Measurements from ENCODE around the gene SHOC2. TPM values are rescaled to one million over a fixed set of nuclear protein-coding genes. Genes with fewer than 3 reads are reported as not detected.
A peak's percentile ranks its signal among the peaks of the same experiment; 100 is the strongest.

Gene SHOC2
- total RNA-seq, 4 donors from 2014 or later, result 49.2 to 50.9 (median 50.5) TPM

GRCh38 chr10:110872984-110873923 lies 46.1 kb upstream of the SHOC2 start:
- Histone ChIP-seq H3K36me3 (peaks cover 0 to under 1% (median 0%) of the 10 kb centered on the region in 3 donors), H3K9me3 (no peaks in the 10 kb centered on the region), H3K4me3 (peak overlapping the region; percentile 94 to 98 (median 96)), H3K4me1 (peaks cover 0 to 59% (median 28%) of the 10 kb centered on the region in 4 donors), H3K27ac (peak overlapping the region; percentile 99 to 100 (median 99)), H3K27me3 (no peaks in the 10 kb centered on the region)
- 3% methylated on average over 16 of the region's 16 CpGs for WGBS, 2 donors
- no peak for DNase-seq (ENCODE audit: low spot score in 2 of 2)
- TF ChIP-seq, protein P1, sequence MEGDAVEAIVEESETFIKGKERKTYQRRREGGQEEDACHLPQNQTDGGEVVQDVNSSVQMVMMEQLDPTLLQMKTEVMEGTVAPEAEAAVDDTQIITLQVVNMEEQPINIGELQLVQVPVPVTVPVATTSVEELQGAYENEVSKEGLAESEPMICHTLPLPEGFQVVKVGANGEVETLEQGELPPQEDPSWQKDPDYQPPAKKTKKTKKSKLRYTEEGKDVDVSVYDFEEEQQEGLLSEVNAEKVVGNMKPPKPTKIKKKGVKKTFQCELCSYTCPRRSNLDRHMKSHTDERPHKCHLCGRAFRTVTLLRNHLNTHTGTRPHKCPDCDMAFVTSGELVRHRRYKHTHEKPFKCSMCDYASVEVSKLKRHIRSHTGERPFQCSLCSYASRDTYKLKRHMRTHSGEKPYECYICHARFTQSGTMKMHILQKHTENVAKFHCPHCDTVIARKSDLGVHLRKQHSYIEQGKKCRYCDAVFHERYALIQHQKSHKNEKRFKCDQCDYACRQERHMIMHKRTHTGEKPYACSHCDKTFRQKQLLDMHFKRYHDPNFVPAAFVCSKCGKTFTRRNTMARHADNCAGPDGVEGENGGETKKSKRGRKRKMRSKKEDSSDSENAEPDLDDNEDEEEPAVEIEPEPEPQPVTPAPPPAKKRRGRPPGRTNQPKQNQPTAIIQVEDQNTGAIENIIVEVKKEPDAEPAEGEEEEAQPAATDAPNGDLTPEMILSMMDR (IDR thresholded peaks at IDR 0.05), result no peak
- TF ChIP-seq EP300 (IDR thresholded peaks at IDR 0.05), result no peak
- no peak for TF ChIP-seq POLR2A (IDR thresholded peaks at IDR 0.05)

- Histone ChIP-seq H3K4me3 (peak overlapping the region; percentile 94 to 98 (median 96)), H3K9me3 (no peaks in the 10 kb centered on the region), H3K36me3 (peaks cover 0 to 4% (median 0%) of the 10 kb centered on the region in 3 donors), H3K27me3 (no peaks in the 10 kb centered on the region), H3K4me1 (peaks cover 0 to 55% (median 25%) of the 10 kb centered on the region in 4 donors), H3K27ac (peak overlapping the region in 3 of 4 donors; percentile 99 to 100 (median 99))
- no peak for DNase-seq (ENCODE audit: low spot score in 2 of 2)
- TF ChIP-seq POLR2A (IDR thresholded peaks at IDR 0.05) (no peak), EP300 (IDR thresholded peaks at IDR 0.05) (no peak)
- TF ChIP-seq, protein P1 (IDR thresholded peaks at IDR 0.05), result no peak
- 60 to 66% methylated on average over 2 of the region's 2 CpGs for WGBS, 2 donors
These were observed 45.5 kb upstream of the SHOC2 start for GRCh38 chr10:110873951-110874350.

- peaks cover 0 to 59% (median 18%) of the 10 kb centered on the region in 4 donors for H3K4me1 ChIP-seq
- 68 to 79% methylated on average over 2 of the region's 2 CpGs for WGBS, 2 donors
- no peak for TF ChIP-seq EP300 (IDR thresholded peaks at IDR 0.05)
- TF ChIP-seq, protein P1 (IDR thresholded peaks at IDR 0.05), result no peak
- no peak for TF ChIP-seq POLR2A (IDR thresholded peaks at IDR 0.05)
- no peaks in the 10 kb centered on the region for H3K27me3 ChIP-seq
- no peak overlapping the region for H3K4me3 ChIP-seq
- no peak for DNase-seq (ENCODE audit: low spot score in 2 of 2)
- no peak overlapping the region for H3K27ac ChIP-seq
- peaks cover 0 to 9% (median 0%) of the 10 kb centered on the region in 3 donors for H3K36me3 ChIP-seq
- H3K9me3 ChIP-seq, result no peaks in the 10 kb centered on the region
These were observed 43.4 kb upstream of the SHOC2 start for GRCh38 chr10:110876000-110876399.

DNA sequence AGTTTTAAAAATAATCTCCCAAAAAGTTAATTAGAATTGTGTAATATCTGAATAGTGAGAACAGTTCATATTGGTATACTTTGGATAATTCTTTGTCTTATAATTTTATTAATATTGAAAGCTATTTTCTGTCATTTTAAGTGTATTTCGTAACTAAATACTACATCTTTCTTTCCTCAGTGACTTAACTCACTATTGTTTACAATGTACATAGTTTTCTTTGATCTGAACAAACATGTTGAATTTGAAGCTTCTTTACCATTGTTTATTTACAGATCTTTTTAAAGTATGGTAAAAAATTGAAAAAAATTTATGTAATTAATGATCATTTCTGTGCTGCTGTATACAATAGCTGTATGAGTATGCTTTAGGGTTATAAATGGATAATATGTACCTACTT lies 42.6 kb upstream of the SHOC2 start:
- no peaks in the 10 kb centered on the region for H3K27me3 ChIP-seq
- TF ChIP-seq EP300 (IDR thresholded peaks at IDR 0.05) (no peak), POLR2A (IDR thresholded peaks at IDR 0.05) (no peak)
- TF ChIP-seq, protein P1 (IDR thresholded peaks at IDR 0.05), result no peak
- peaks cover 0 to 14% (median 0%) of the 10 kb centered on the region in 3 donors for H3K36me3 ChIP-seq
- H3K4me1 ChIP-seq, result peaks cover 0 to 56% (median 17%) of the 10 kb centered on the region in 4 donors
- no peak for DNase-seq (ENCODE audit: low spot score in 2 of 2)
- H3K27ac ChIP-seq, result peak overlapping the region in 1 of 4 donors; percentile 8
- no peaks in the 10 kb centered on the region for H3K9me3 ChIP-seq
- no peak overlapping the region for H3K4me3 ChIP-seq
- WGBS, 2 donors, result 88 to 89% methylated on average over 1 of the region's 1 CpG

DNA sequence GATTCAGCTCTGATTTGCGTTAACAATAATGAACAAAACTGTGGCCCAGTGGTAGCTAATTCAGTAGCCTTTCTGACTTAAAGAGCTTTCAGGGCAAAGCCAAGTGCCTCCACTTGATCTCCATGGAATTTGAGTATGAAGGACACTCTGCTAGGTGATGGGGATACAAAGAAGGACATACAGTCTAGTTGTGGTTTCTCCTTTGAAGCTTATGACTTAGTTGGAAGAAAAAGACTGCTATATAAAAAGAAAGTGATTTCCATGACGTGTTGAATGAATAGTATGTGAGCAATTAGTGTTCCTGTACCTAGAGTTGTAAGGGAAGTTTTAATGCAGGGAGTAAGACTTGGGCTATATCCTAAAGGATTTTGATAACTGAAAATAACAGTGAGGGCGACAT lies 39.4 kb upstream of the SHOC2 start:
- H3K4me3 ChIP-seq, result no peak overlapping the region
- 69 to 77% methylated on average over 3 of the region's 3 CpGs for WGBS, 2 donors
- no peak for DNase-seq (ENCODE audit: low spot score in 2 of 2)
- no peaks in the 10 kb centered on the region for H3K27me3 ChIP-seq
- H3K9me3 ChIP-seq, result no peaks in the 10 kb centered on the region
- peaks cover 0 to 49% (median 13%) of the 10 kb centered on the region in 4 donors for H3K4me1 ChIP-seq
- no peak overlapping the region for H3K27ac ChIP-seq
- H3K36me3 ChIP-seq, result peaks cover 0 to 25% (median 4%) of the 10 kb centered on the region in 3 donors
- TF ChIP-seq, protein P1 (IDR thresholded peaks at IDR 0.05), result no peak
- TF ChIP-seq POLR2A (IDR thresholded peaks at IDR 0.05) (no peak), EP300 (IDR thresholded peaks at IDR 0.05) (no peak)
